SK-N-SH (cell line): ENCODE measurements around the gene NT5C.
"Not testable (repeated sequence)": the region's sequence is repeated elsewhere in the genome, so short reads cannot be mapped to it uniquely, and the experiment has no call there.

Experiments used
- NFIC ChIP-seq: IDR thresholded peaks from 2 replicates; pipeline ENCODE4 v1.4.0; 2012; ENCODE audit warnings: borderline replicate concordance
- NRF1 ChIP-seq: IDR thresholded peaks from 2 replicates; pipeline ENCODE4 v1.6.1; 2012; ENCODE audit warnings: low read depth, mild to moderate bottlenecking, low read length
- POLR2AphosphoS5 ChIP-seq: IDR thresholded peaks from 2 replicates; pipeline ENCODE4 v1.6.1; 2012; ENCODE audit warnings: low read depth, low read length
- RFX5 ChIP-seq: IDR thresholded peaks from 2 replicates; pipeline ENCODE4 v1.6.1; 2012; ENCODE audit warnings: mild to moderate bottlenecking, improper control_type of control experiment, low read length
- SIN3A ChIP-seq: IDR thresholded peaks from 2 replicates; pipeline ENCODE4 v1.6.1; 2012; ENCODE audit warnings: low read depth, mild to moderate bottlenecking, low read length, moderate library complexity, borderline replicate concordance
- TF ChIP-seq, protein P1 (sequence below): IDR thresholded peaks from 2 replicates; pipeline ENCODE4 v1.4.0; 2012; ENCODE audit warnings: low read depth, borderline replicate concordance
- TF ChIP-seq, protein P2 (sequence below): fragments of 200-600 bp; sonication (generic); IDR thresholded peaks from 2 replicates; pipeline ENCODE4 v1.6.1; 2017; ENCODE audit warnings: antibody characterized with exemption, mild to moderate bottlenecking, moderate library complexity
- TF ChIP-seq, protein P3 (sequence below): fragments of 150-350 bp; IDR thresholded peaks from 2 replicates; pipeline ENCODE4 v1.6.1; 2017; ENCODE audit warnings: antibody characterized with exemption, low read length, low read depth, borderline replicate concordance

DNA sequence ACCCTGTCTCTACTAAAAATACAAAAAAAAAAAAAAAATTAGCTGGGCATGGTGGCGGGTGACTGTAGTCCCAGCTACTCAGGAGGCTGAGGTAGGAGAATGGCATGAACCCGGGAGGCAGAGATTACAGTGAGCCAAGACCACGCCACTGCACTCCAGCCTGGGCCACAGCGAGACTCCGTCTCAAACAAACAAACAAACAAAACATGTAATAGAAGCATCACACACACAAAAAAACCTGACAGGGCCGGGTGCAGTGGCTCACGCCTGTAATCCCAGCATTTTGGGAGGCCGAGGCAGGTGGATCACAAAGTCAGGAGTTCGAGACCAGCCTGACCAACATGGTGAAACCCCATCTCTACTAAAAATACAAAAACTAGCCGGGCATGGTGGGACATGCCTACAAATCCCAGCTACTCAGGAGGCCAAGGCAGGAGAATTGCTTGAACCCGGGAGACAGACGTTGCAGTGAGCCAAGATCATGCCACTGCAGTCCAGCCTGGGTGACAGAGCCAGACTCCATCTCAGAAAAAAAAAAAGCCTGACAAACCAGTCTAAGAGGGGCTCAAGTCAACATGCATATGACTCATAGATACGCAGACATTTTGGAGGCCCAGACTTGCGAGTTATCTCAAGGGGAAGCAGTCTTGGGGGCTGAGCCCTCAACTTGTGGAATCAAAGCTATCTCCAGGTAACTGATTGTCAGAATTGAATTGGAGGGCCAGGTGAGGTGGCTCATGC is 2.2 kb upstream of the NT5C start:
- TF ChIP-seq, protein P1, sequence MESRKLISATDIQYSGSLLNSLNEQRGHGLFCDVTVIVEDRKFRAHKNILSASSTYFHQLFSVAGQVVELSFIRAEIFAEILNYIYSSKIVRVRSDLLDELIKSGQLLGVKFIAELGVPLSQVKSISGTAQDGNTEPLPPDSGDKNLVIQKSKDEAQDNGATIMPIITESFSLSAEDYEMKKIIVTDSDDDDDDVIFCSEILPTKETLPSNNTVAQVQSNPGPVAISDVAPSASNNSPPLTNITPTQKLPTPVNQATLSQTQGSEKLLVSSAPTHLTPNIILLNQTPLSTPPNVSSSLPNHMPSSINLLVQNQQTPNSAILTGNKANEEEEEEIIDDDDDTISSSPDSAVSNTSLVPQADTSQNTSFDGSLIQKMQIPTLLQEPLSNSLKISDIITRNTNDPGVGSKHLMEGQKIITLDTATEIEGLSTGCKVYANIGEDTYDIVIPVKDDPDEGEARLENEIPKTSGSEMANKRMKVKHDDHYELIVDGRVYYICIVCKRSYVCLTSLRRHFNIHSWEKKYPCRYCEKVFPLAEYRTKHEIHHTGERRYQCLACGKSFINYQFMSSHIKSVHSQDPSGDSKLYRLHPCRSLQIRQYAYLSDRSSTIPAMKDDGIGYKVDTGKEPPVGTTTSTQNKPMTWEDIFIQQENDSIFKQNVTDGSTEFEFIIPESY: not testable (repeated sequence)
- TF ChIP-seq, protein P2, sequence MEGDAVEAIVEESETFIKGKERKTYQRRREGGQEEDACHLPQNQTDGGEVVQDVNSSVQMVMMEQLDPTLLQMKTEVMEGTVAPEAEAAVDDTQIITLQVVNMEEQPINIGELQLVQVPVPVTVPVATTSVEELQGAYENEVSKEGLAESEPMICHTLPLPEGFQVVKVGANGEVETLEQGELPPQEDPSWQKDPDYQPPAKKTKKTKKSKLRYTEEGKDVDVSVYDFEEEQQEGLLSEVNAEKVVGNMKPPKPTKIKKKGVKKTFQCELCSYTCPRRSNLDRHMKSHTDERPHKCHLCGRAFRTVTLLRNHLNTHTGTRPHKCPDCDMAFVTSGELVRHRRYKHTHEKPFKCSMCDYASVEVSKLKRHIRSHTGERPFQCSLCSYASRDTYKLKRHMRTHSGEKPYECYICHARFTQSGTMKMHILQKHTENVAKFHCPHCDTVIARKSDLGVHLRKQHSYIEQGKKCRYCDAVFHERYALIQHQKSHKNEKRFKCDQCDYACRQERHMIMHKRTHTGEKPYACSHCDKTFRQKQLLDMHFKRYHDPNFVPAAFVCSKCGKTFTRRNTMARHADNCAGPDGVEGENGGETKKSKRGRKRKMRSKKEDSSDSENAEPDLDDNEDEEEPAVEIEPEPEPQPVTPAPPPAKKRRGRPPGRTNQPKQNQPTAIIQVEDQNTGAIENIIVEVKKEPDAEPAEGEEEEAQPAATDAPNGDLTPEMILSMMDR: not testable (repeated sequence)
- TF ChIP-seq SIN3A, NRF1, NFIC, RFX5: not testable (repeated sequence)
- TF ChIP-seq, protein P3, sequence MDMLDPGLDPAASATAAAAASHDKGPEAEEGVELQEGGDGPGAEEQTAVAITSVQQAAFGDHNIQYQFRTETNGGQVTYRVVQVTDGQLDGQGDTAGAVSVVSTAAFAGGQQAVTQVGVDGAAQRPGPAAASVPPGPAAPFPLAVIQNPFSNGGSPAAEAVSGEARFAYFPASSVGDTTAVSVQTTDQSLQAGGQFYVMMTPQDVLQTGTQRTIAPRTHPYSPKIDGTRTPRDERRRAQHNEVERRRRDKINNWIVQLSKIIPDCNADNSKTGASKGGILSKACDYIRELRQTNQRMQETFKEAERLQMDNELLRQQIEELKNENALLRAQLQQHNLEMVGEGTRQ: not testable (repeated sequence)
- peak; percentile 18; the same call in 1 of the 2 replicates for TF ChIP-seq POLR2AphosphoS5
